ENCODE data around the gene FNIP2.

FNIP2 gene

GRCh38 chr4:158768555-158769174 is at the start of gene FNIP2:
Gene FNIP2 (plus strand): TSS chr4:158769026. CDS start chr4:158769213, 187 bp downstream.
- H3K4me3 ChIP-seq (replicated peaks; ENCODE audit: low read depth, low read length) = peak within 1 kb of the TSS; percentile 74
- no peak for TF ChIP-seq CTCF (IDR thresholded peaks at IDR 0.05; ENCODE audit: low read depth, low read length, missing control alignments)
- DNase-seq (ENCODE audit: extremely low read depth, low read depth) = no peak

DNA sequence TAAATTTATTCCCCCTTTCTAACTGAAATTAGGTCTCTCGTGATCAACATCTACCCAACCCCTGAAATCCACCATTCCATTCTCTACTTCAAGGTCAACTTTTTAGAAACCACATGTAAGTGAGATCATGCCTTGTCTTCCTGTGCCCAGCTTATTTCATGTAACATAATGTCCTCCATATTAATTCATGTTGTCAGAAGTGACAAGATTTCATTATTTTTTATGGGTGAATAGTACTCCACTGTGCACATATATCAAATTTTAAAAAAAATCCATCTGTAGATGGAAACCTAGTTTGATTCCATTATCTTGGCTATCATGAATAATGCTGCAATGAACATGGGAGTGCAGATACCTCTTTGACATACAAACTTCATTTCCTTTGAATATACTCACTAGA is 47.1 kb upstream of the FNIP2 start:
- DNase-seq (ENCODE audit: extremely low read depth, low read depth) = no peak
- peak overlapping the region; percentile 93 for H3K4me3 ChIP-seq (replicated peaks; ENCODE audit: low read depth, low read length)
- no peak for TF ChIP-seq CTCF (IDR thresholded peaks at IDR 0.05; ENCODE audit: low read depth, low read length, missing control alignments)

GRCh38 chr4:158722291-158722916 is 46.4 kb upstream of the FNIP2 start:
- H3K4me3 ChIP-seq (replicated peaks; ENCODE audit: low read depth, low read length) = peak overlapping the region; percentile 93
- TF ChIP-seq CTCF (IDR thresholded peaks at IDR 0.05; ENCODE audit: low read depth, low read length, missing control alignments) = no peak
- DNase-seq (ENCODE audit: extremely low read depth, low read depth) = peak; percentile 31

DNA sequence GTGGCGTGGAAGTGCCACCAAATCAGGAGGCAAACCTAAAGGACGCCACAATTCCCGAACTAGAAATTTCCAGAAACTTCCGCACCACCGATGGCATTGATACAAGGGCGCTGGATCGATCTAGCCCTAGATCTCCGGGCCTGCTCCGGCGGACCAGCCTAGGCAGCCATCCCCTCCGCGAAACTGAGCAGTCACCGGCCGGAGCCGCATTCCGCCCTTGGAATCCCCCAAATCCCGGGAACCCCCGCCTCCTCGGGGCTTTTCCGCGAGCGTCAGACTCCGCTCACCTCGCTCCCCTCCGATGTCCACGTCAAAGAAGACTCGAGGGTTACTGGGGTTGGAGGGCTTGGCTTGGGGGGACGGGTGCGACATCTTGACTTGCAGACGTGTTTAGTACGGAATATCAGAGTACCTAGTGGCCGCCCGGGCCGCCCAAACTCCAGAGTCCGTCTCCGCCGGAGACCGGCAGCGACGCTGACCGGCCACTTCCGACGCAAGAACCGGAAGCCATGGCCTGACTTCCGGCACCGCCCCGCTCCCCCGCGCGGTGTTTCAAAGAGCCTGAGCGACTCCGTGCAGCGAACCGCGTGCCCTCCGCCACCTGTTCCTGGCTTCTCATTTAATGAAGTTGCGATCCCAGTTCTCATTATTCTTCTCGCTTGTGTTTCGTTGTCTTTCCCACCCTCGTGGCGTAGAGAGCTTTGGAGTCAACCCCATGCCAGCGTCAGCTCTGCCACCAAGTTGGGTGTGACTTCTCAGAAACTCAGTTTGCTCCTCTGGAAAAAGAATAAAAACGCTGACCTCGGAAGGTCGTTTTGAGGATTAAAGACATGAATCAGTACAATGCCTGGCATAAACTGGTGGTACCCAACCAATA is 45.7 kb upstream of the FNIP2 start, which contains the start of gene PPID:
Gene PPID, minus strand, starts transcription at position 480 of the 877 bp plus-strand sequence. Its CDS starts 108 bp downstream, at position 372.
- peak; percentile 29 for DNase-seq (ENCODE audit: extremely low read depth, low read depth)
- TF ChIP-seq CTCF (IDR thresholded peaks at IDR 0.05; ENCODE audit: low read depth, low read length, missing control alignments) = no peak
- H3K4me3 ChIP-seq (replicated peaks; ENCODE audit: low read depth, low read length) = peak within 1 kb of the TSS; percentile 93

DNA sequence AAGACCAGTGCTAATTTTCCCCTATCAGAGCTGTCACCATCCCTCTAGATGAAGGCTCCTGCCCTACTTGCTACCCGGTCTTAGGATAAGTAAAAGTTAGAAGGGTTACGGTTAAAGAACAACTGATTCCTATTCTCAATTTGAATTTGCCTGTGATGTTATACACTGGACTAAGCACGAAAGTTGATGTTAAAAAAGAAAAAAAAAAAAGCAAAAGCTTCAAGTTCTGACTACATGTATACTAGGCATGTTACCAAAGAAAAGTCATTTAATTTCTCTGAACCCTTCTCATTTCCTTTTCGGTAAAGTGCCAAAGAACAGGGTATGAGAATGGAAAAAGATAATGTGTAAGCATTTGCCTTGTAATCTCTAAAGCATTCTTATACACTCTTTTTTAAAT is 44.2 kb upstream of the FNIP2 start:
- no peak overlapping the region for H3K4me3 ChIP-seq (replicated peaks; ENCODE audit: low read depth, low read length)
- TF ChIP-seq CTCF (IDR thresholded peaks at IDR 0.05; ENCODE audit: low read depth, low read length, missing control alignments) = no peak
- DNase-seq (ENCODE audit: extremely low read depth, low read depth) = no peak

DNA sequence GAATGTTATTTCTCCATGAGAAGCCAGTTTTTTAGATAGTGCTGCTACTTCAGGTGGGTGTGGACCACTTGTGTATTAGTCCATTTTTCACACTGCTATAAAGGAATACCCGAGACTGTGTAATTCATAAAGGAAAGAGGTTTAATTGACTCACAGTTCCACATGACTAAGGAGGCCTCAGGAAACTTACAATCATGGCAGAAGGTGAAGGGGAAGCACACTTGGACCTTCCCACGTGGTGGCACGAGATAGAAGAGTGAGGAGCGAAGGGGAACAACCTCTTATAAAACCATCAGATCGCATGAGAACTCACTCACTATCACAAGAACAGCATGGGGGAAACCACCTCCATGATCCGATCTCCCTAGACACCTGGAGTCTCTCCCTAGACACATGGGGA is 42.2 kb upstream of the FNIP2 start:
- no peak for DNase-seq (ENCODE audit: extremely low read depth, low read depth)
- no peak for TF ChIP-seq CTCF (IDR thresholded peaks at IDR 0.05; ENCODE audit: low read depth, low read length, missing control alignments)
- H3K4me3 ChIP-seq (replicated peaks; ENCODE audit: low read depth, low read length) = no peak overlapping the region

Measured in HFF-Myc (cell line).